T follicular helper cell (primary cell): ENCODE results near the gene TPI1.

Experiments
- DNase-seq: peaks from one replicate; pipeline ENCODE4 v3.0.0-alpha.2; 2020; ENCODE audit warnings: low read depth
- total RNA-seq, 2 experiments: gene quantifications; one replicate each; lab custom pipeline; 2026; lab: John Stamatoyannopoulos, UW

TPI1 gene
- total RNA-seq = 275 to 734 reads per million in 2 experiments

GRCh38 chr12:6867413-6868210, at the start of gene TPI1:
TPI1 (plus strand) TSS chr12:6867531; CDS start chr12:6867567, 36 bp downstream.
- peak; percentile 63 for DNase-seq

DNA sequence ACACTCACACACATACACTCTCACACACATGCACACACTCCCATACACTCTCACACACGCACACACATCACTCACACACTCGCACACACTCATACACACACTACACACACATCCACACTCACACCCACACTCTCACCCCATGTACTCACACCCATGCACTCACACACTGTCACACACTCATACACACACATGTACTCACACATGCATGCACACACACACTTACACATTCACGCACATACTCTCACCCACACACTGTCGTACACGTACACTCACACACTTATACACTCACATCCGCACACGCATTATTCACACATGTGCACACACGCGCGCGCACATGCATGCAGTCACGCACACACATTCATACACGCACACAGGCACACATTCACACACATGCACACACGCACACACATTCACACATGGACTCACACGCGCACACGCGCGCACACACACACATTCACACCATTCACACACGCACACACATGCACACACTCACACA, 49.6 kb upstream of the TPI1 start:
- no peak for DNase-seq

- DNase-seq = no peak
Measured at GRCh38 chr12:6818222-6818621, 49.1 kb upstream of the TPI1 start.

- no peak for DNase-seq
Measured at GRCh38 chr12:6818645-6819044, 48.7 kb upstream of the TPI1 start.

GRCh38 chr12:6819106-6820030, 48.0 kb upstream of the TPI1 start:
- DNase-seq = no peak

GRCh38 chr12:6820166-6820565, 47.2 kb upstream of the TPI1 start:
- no peak for DNase-seq

DNA sequence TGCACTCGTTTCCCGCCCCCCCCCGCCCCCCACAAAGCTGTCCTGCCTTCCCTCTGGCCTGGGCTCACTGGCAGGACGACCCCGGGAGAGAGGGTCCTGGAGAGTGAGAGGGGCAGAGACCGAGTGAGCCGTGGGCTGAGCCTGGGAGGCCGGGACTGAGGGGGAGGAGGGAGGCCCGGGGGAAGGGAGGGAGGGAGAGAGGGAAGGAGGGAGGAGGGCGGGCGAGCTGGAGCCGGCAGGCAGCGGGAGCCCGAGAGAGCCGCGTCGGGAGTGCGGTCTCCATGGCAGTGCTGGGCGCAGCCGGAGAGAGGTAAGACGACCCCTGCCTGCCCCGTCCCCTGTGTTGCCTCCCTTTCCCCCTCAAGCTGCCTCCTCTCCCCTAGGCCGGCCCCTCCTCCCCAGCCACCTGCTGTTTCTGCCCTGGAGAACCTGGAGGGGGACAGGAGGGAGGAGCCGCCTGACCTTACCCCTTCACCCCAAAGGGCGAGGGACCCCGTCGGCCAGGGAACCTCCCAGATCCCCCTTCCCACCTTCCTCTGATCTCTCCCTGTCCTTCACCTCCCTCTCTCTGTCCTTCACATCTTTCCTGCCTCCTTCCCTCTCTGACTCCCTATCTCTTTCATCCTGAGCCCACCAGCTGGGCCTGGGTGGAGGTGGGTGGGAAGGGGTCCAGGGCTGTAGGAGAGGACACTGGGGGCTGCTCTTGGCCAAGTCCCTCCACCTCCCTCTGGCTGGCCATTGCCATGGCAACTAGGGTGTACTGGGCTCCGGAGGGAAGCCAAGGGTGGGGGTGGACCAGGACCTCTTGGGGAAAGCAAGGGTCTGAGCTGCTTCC, 45.5 kb upstream of the TPI1 start, which contains the start of gene GPR162:
Gene GPR162 (plus strand): TSS at position 231 of the 835 bp plus-strand sequence. CDS start 2,078 bp downstream, outside the sequence.
- no peak for DNase-seq

DNA sequence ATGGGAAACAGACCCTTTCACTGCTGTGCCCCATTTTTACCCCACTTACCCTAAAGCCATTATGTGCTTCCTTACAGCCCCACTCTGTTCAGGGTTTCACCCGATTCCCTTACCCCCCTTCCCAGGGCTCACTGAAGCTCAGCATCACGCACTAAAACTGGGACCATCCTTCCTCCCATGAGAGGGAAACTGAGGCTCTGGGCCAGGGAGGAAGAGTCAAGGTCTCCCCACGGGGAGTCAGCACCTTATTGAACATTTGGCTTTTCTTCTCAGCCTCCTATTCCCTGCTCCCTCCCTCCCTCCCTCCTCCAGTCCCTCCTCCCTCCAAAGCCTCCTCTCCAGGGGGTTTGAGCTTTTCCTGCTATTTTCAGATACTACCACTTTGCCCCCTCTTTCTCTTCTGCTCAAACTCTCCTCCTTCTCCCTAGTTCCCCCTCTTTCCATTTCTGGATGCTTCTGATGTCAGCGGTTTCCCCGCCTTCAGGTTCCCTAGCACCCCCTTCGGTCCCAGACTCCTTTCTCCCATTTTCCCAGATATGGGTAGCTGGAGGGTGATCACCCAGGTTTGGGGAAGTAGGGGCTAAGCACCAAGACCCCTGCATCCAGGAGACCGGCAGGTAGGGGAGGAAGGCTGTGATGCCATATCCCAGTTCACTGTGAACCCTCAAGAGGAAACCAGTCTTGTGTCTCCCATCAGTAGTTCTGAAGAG, 44.8 kb upstream of the TPI1 start:
- DNase-seq = no peak

GRCh38 chr12:6823182-6824084, 43.9 kb upstream of the TPI1 start:
- no peak for DNase-seq

GRCh38 chr12:6824085-6824775, 43.1 kb upstream of the TPI1 start:
- no peak for DNase-seq

DNA sequence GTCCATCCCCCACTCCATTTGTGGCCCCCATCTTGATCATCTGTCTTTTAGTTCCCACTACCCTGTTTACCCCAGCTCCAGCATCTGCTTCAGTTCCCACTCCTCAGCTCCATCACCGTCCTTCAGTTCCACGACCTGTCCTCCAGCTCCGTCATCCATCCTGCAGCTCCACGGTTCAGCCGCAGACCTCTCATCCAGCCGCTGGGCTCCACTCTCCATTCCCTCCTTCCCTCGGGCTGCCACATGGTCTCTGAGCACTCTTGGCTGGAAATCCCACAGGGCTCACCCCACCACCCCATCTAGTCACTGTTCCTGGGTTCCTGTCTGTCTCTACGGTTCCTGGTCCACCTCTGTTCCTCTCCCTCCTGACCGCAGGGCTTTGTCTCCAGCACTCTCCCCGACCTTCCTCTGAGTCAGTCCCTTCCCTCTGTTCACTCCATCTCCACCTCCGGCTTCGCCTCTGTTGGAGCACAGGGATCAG, 42.4 kb upstream of the TPI1 start:
- no peak for DNase-seq

DNA sequence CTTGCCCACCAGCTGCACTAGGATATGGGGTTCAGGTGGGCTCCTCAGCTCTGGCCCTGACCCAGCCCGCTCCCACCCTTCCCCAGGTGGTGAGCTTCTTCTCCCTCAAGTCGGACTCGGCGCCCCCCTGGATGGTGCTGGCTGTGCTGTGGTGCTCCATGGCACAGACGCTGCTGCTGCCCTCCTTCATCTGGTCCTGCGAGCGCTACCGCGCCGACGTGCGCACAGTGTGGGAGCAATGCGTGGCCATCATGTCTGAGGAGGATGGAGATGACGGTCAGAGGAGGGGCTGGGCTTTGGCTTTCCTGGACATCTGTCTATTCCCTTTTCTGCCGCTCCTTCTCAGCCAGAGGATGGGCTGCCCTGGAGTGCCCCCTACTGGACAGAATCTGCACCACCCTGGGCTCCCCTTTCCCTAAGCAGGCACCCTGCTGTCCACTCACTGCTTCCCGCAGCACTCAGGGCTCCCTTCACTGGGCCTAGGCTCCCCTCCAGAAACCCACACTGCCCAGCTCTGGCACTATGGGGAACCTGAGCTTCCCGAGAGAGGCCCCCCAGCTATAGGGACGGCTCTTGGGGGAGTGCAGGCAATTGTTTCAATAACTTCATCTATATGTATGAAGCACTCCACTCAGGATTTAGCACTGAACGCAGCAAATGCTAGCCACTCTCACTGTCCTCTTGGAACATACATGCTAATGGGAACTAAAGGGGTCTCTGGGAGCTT, 41.8 kb upstream of the TPI1 start:
- DNase-seq = peak; percentile 70

DNA sequence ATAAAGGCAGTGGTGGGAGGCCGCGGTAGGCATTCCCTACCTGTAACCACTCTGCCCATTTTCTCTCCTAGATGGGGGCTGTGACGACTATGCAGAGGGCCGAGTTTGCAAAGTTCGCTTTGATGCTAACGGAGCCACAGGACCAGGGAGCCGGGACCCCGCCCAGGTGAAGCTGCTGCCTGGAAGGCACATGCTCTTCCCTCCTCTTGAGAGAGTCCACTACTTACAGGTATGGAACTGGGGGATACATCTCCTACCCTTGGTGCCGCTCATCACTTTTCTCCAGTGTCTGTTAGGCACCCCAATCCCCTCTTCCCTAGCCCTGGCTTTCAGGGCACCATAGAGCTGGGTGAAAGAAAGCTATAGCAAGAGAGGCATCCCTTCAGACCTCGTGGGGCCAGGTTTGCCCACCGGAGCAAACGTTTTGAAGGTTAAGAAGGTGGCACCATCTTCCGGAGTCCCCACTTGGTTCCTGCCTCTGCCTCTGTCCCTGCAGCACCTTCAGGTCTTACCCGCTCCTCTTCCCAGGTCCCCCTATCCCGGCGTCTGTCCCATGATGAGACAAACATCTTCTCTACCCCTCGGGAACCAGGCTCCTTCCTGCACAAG, 41.1 kb upstream of the TPI1 start:
- DNase-seq = no peak

DNA sequence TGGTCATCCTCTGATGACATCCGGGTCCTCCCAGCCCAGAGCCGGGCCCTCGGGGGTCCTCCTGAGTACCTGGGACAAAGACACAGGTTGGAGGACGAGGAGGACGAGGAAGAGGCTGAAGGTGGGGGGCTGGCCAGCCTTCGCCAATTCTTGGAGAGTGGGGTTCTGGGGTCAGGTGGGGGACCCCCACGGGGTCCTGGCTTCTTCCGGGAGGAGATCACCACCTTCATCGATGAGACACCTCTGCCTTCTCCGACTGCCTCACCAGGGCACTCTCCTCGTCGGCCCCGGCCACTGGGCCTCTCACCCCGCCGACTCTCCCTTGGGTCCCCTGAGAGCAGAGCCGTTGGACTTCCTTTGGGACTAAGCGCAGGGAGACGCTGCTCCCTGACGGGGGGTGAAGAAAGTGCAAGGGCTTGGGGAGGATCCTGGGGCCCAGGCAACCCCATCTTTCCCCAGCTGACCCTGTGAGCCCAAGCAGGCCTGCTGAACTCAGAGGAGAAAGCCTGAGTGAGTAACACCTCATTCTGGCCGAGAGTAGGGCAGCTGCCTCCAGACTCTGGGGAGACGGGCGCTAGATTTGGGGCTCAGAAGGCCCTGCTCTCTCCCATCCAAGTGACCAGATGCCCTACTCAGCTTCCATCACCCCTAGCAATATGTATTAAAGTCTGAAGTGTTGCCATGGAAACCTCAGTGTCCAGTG, 40.4 kb upstream of the TPI1 start:
- DNase-seq = no peak

DNA sequence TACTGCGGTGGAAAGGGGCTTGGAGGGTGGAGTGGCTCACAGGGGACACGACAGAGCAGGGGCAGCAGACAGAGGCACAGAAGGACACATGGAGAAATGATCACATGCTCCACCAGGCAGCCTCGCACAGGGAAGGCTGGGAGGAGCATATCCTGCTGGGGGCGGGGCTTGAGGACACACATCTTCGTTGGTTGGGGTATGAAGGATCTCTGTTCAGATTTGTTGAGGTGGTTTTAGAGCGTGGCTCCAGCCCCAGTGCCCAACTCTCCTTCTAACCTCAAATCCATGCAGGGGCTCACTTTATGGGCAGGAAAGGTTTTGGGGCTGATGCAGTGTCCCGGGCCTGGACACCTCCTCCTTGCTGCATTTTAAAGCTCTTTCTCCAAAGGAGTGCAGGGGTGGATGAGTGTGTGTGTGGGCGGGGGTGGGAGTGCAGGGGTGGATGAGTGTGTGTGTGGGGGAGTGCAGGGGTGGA, 39.9 kb upstream of the TPI1 start:
- no peak for DNase-seq

- no peak for DNase-seq
Measured at GRCh38 chr12:6827982-6828780, 39.1 kb upstream of the TPI1 start, which contains the start of gene P3H3. P3H3 (plus strand) TSS chr12:6828407; CDS start chr12:6828441, 34 bp downstream.
